ENCODE measurements around the gene PON1.

PON1 gene

DNA sequence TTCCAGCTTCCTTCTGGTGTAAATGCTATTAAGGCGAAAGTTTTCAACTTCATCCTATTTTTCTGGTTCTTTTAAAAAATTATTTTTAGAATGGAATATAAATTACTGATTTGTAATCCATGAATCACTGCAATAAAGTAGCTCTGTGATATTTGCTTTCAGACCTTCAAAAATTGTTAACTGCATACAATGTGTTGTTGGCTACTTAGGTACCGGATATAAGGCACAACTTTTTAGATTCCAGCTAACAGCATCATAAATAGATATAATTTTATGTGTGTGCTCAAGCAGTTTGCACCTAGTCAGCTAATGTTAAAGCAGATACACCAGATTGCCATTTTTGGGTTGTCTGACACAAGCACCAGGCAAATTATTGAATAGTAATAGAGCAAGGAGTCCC is 58.7 kb downstream of the PON1 start:
- Histone ChIP-seq H2BK5ac (ENCODE audit: low read length) (no peak overlapping the region), H3K56ac (ENCODE audit: low read length) (no peak overlapping the region), H4K8ac (ENCODE audit: low read depth, low read length) (no peak overlapping the region), H3K23ac (ENCODE audit: low read length) (no peak overlapping the region), H3K79me1 (ENCODE audit: low read length) (no peaks in the 10 kb centered on the region), H3K9ac (ENCODE audit: low read length) (no peak overlapping the region), H2AK5ac (ENCODE audit: low read length) (no peak overlapping the region), H3K4me3 (ENCODE audit: low read length) (no peak overlapping the region), H3K27me3 (ENCODE audit: insufficient read depth, low read length, poor library complexity) (no peaks in the 10 kb centered on the region), H2BK15ac (replicated peaks; ENCODE audit: low read depth) (no peak overlapping the region), H3K27ac (ENCODE audit: low read depth, low read length) (no peak overlapping the region), H3K36me3 (ENCODE audit: control insufficient read depth, insufficient read depth, low read length) (no peaks in the 10 kb centered on the region), H3K4ac (ENCODE audit: low read depth, low read length) (no peak overlapping the region), H4K5ac (ENCODE audit: low read length) (no peak overlapping the region), H3K79me2 (ENCODE audit: control insufficient read depth, insufficient read depth, low read length) (no peaks in the 10 kb centered on the region), H3K4me2 (ENCODE audit: low read length) (no peak overlapping the region), H3K18ac (ENCODE audit: low read length) (no peak overlapping the region), H3K4me1 (ENCODE audit: control insufficient read depth, low read depth, low read length) (no peaks in the 10 kb centered on the region), H2BK120ac (ENCODE audit: low read depth, low read length) (no peak overlapping the region)
- no peak for DNase-seq
- WGBS (ENCODE audit: extremely low coverage, insufficient coverage, low lambda C conversion rate) = no CpG with 5 or more reads among the region's 2 CpGs

DNA sequence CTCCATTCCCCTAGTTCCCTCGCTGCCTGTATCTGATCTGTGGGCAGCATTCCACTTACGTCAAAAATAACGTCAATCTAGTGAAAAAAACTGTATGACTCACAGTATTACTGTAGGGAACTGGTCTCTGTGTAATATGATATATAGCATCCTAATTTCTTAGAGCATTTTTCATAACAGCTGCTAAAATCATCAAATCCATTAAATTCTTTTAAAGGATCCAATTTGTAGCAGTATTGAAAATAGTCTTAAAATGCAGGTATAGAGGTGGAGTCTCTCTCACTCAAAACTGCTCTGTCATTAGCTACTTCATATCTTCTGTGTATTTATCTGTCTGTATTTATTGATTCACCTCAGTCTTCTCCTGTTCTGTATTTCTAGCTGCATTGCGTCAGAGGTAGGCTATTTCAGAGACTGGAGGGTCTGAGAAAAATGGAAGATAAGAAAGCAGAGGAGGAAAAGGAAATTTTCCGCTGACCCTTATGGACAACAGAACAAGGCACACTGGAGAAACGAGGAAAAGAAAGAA is 59.9 kb downstream of the PON1 start:
- Histone ChIP-seq H3K4me2 (ENCODE audit: low read length) (no peak overlapping the region), H3K4me1 (ENCODE audit: control insufficient read depth, low read depth, low read length) (no peaks in the 10 kb centered on the region), H3K79me2 (ENCODE audit: control insufficient read depth, insufficient read depth, low read length) (no peaks in the 10 kb centered on the region), H2BK5ac (ENCODE audit: low read length) (no peak overlapping the region), H3K56ac (ENCODE audit: low read length) (no peak overlapping the region), H3K18ac (ENCODE audit: low read length) (no peak overlapping the region), H2BK15ac (replicated peaks; ENCODE audit: low read depth) (no peak overlapping the region), H2AK5ac (ENCODE audit: low read length) (no peak overlapping the region), H3K23ac (ENCODE audit: low read length) (no peak overlapping the region), H3K4me3 (ENCODE audit: low read length) (no peak overlapping the region), H3K36me3 (ENCODE audit: control insufficient read depth, insufficient read depth, low read length) (no peaks in the 10 kb centered on the region), H3K4ac (ENCODE audit: low read depth, low read length) (no peak overlapping the region), H3K27ac (ENCODE audit: low read depth, low read length) (no peak overlapping the region), H2BK120ac (ENCODE audit: low read depth, low read length) (no peak overlapping the region), H3K79me1 (ENCODE audit: low read length) (no peaks in the 10 kb centered on the region), H3K9ac (ENCODE audit: low read length) (no peak overlapping the region), H4K8ac (ENCODE audit: low read depth, low read length) (no peak overlapping the region), H3K27me3 (ENCODE audit: insufficient read depth, low read length, poor library complexity) (no peaks in the 10 kb centered on the region), H4K5ac (ENCODE audit: low read length) (no peak overlapping the region)
- no CpG with 5 or more reads among the region's 6 CpGs for WGBS (ENCODE audit: extremely low coverage, insufficient coverage, low lambda C conversion rate)
- no peak for DNase-seq

- Histone ChIP-seq H3K4ac (ENCODE audit: low read depth, low read length) (no peak overlapping the region), H3K23ac (ENCODE audit: low read length) (no peak overlapping the region), H3K56ac (ENCODE audit: low read length) (no peak overlapping the region), H2BK5ac (ENCODE audit: low read length) (no peak overlapping the region), H3K18ac (ENCODE audit: low read length) (no peak overlapping the region), H3K79me2 (ENCODE audit: control insufficient read depth, insufficient read depth, low read length) (no peaks in the 10 kb centered on the region), H3K27ac (ENCODE audit: low read depth, low read length) (no peak overlapping the region), H3K79me1 (ENCODE audit: low read length) (no peaks in the 10 kb centered on the region), H3K4me2 (ENCODE audit: low read length) (no peak overlapping the region), H3K36me3 (ENCODE audit: control insufficient read depth, insufficient read depth, low read length) (no peaks in the 10 kb centered on the region), H3K4me1 (ENCODE audit: control insufficient read depth, low read depth, low read length) (no peaks in the 10 kb centered on the region), H3K4me3 (ENCODE audit: low read length) (no peak overlapping the region), H3K27me3 (ENCODE audit: insufficient read depth, low read length, poor library complexity) (no peaks in the 10 kb centered on the region), H2AK5ac (ENCODE audit: low read length) (no peak overlapping the region), H2BK120ac (ENCODE audit: low read depth, low read length) (no peak overlapping the region), H3K9ac (ENCODE audit: low read length) (no peak overlapping the region), H4K8ac (ENCODE audit: low read depth, low read length) (no peak overlapping the region), H2BK15ac (replicated peaks; ENCODE audit: low read depth) (no peak overlapping the region), H4K5ac (ENCODE audit: low read length) (no peak overlapping the region)
- no peak for DNase-seq
- WGBS (ENCODE audit: extremely low coverage, insufficient coverage, low lambda C conversion rate) = no CpG with 5 or more reads among the region's 4 CpGs
Observed at GRCh38 chr7:95263785-95264362, 60.5 kb downstream of the PON1 start.

DNA sequence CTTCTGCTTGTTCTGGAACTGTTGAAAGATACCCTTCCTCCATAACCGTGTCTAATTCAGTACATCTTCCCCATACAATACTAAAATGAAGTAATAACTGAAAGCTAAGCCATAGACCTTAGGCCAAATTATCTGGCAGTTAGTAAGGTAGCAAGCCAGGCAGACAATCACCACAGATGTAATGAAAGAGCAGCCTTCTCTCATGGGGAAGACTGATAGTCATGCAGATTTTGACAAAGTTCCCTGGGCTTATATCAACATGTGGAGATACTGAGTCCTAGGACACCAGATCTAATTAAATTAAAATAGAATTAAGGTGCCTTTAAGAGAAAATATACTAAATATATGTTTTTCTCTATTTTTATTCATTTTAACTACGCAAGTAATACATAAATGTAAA is 61.5 kb downstream of the PON1 start:
- no peaks in the 10 kb centered on the region for H3K27me3 ChIP-seq (ENCODE audit: insufficient read depth, low read length, poor library complexity)

DNA sequence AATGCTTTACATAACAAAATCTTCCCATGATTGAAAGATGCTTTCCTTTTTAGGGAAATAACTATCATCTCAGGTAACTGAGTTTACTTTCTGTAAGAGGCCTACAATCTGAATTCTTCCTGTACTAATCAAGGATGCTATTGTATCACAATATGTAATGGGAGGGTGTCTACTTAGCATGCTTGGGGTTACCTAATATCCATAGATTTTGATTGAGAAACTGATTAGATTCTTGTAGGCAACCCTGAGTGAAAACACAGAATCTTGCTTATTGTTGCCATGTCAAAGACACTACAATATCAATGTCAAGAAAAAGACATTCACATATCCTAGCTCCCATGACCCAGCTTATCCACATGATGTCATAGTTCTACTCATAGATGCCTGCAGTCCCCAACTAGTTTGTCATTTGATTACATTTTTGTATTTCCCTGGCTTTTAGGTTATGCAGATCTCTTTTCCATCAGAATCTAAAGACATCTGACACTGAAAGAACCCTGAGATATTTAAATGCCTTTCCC is 62.4 kb downstream of the PON1 start:
- Histone ChIP-seq H3K36me3 (ENCODE audit: control insufficient read depth, insufficient read depth, low read length) (no peaks in the 10 kb centered on the region), H3K4me3 (ENCODE audit: low read length) (no peak overlapping the region), H2BK15ac (replicated peaks; ENCODE audit: low read depth) (no peak overlapping the region), H3K4me1 (ENCODE audit: control insufficient read depth, low read depth, low read length) (no peaks in the 10 kb centered on the region), H4K5ac (ENCODE audit: low read length) (no peak overlapping the region), H2BK120ac (ENCODE audit: low read depth, low read length) (no peak overlapping the region), H3K23ac (ENCODE audit: low read length) (no peak overlapping the region), H3K27me3 (ENCODE audit: insufficient read depth, low read length, poor library complexity) (no peaks in the 10 kb centered on the region), H3K9ac (ENCODE audit: low read length) (no peak overlapping the region), H3K79me1 (ENCODE audit: low read length) (no peaks in the 10 kb centered on the region), H4K8ac (ENCODE audit: low read depth, low read length) (no peak overlapping the region), H3K27ac (ENCODE audit: low read depth, low read length) (no peak overlapping the region), H3K4ac (ENCODE audit: low read depth, low read length) (no peak overlapping the region), H2AK5ac (ENCODE audit: low read length) (no peak overlapping the region), H3K56ac (ENCODE audit: low read length) (no peak overlapping the region), H3K4me2 (ENCODE audit: low read length) (no peak overlapping the region), H2BK5ac (ENCODE audit: low read length) (no peak overlapping the region), H3K79me2 (ENCODE audit: control insufficient read depth, insufficient read depth, low read length) (no peaks in the 10 kb centered on the region), H3K18ac (ENCODE audit: low read length) (no peak overlapping the region)
- no peak for DNase-seq

More for the DNA sequence above, 61.5 kb downstream of the PON1 start:
- Histone ChIP-seq H2BK120ac (ENCODE audit: low read depth, low read length) (no peak overlapping the region), H3K27ac (ENCODE audit: low read depth, low read length) (no peak overlapping the region), H3K4ac (ENCODE audit: low read depth, low read length) (no peak overlapping the region), H3K79me2 (ENCODE audit: control insufficient read depth, insufficient read depth, low read length) (no peaks in the 10 kb centered on the region), H4K5ac (ENCODE audit: low read length) (no peak overlapping the region), H3K4me3 (ENCODE audit: low read length) (no peak overlapping the region), H3K9ac (ENCODE audit: low read length) (no peak overlapping the region), H3K4me2 (ENCODE audit: low read length) (no peak overlapping the region), H4K8ac (ENCODE audit: low read depth, low read length) (no peak overlapping the region), H3K36me3 (ENCODE audit: control insufficient read depth, insufficient read depth, low read length) (no peaks in the 10 kb centered on the region), H2BK15ac (replicated peaks; ENCODE audit: low read depth) (no peak overlapping the region), H3K79me1 (ENCODE audit: low read length) (no peaks in the 10 kb centered on the region), H3K56ac (ENCODE audit: low read length) (no peak overlapping the region), H3K18ac (ENCODE audit: low read length) (no peak overlapping the region), H3K23ac (ENCODE audit: low read length) (no peak overlapping the region), H3K4me1 (ENCODE audit: control insufficient read depth, low read depth, low read length) (no peaks in the 10 kb centered on the region), H2AK5ac (ENCODE audit: low read length) (no peak overlapping the region), H2BK5ac (ENCODE audit: low read length) (no peak overlapping the region)
- 88% methylated on average over 1 of the region's 2 CpGs for WGBS (ENCODE audit: extremely low coverage, insufficient coverage, low lambda C conversion rate)
- DNase-seq = peak; percentile 21

- Histone ChIP-seq H3K4ac (ENCODE audit: low read depth, low read length) (no peak overlapping the region), H3K9ac (ENCODE audit: low read length) (no peak overlapping the region)
Observed at GRCh38 chr7:95255691-95256090, 68.6 kb downstream of the PON1 start.

More at GRCh38 chr7:95255691-95256090, 68.6 kb downstream of the PON1 start:
- H3K79me2 ChIP-seq (ENCODE audit: control insufficient read depth, insufficient read depth, low read length) = no peaks in the 10 kb centered on the region
- no peaks in the 10 kb centered on the region for H3K27me3 ChIP-seq (ENCODE audit: insufficient read depth, low read length, poor library complexity)
- no peak for DNase-seq
- no peak overlapping the region for H3K56ac ChIP-seq (ENCODE audit: low read length)
- H2BK5ac ChIP-seq (ENCODE audit: low read length) = no peak overlapping the region
- no peak overlapping the region for H3K18ac ChIP-seq (ENCODE audit: low read length)
- H3K27ac ChIP-seq (ENCODE audit: low read depth, low read length) = no peak overlapping the region
- H3K36me3 ChIP-seq (ENCODE audit: control insufficient read depth, insufficient read depth, low read length) = no peaks in the 10 kb centered on the region
- H3K79me1 ChIP-seq (ENCODE audit: low read length) = no peaks in the 10 kb centered on the region
- no peak overlapping the region for H3K4me2 ChIP-seq (ENCODE audit: low read length)
- H2BK15ac ChIP-seq (replicated peaks; ENCODE audit: low read depth) = no peak overlapping the region
- H4K8ac ChIP-seq (ENCODE audit: low read depth, low read length) = no peak overlapping the region
- no peak overlapping the region for H3K4me3 ChIP-seq (ENCODE audit: low read length)
- no peak overlapping the region for H4K5ac ChIP-seq (ENCODE audit: low read length)
- H3K4me1 ChIP-seq (ENCODE audit: control insufficient read depth, low read depth, low read length) = no peaks in the 10 kb centered on the region
- H2BK120ac ChIP-seq (ENCODE audit: low read depth, low read length) = no peak overlapping the region
- no peak overlapping the region for H2AK5ac ChIP-seq (ENCODE audit: low read length)
- no peak overlapping the region for H3K23ac ChIP-seq (ENCODE audit: low read length)

Data from mesendoderm (in vitro differentiated cells).